Stimulated activated CD8-positive, alpha-beta memory T cell treated with anti-CD3 and anti-CD28 coated beads, Interleukin-12 subunit alpha, Interleukin-12 subunit beta, amount 100 ng/mL, for 1 hour (primary cell): ENCODE measurements around the gene AFM.
"Not testable (repeated sequence)": the region's sequence is repeated elsewhere in the genome, so short reads cannot be mapped to it uniquely, and the experiment has no call there.

ENCODE experiments used
- DNase-seq: peaks from one replicate; pipeline ENCODE4 v3.0.0-alpha.2; 2020; ENCODE audit warnings: low read depth

The AFM gene

DNA sequence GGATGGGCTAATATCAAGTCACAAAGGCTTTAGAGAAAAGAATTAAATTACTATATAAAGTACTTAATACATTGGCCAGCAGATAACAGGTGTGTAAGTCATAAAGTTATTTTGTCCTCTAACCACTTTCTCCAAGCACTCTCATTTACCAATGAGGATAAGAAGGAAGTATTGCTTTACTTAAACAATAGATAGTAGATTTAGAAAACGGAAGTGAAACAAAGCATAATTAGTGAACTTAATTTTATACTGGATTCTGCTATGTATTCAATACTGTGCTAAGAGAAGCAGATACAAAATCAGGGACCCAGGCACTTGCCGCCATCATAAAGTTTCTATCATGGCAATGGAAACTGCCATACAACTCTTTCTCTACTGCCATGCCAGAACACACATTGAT, 24.0 kb downstream of the AFM start:
- DNase-seq: no peak

DNA sequence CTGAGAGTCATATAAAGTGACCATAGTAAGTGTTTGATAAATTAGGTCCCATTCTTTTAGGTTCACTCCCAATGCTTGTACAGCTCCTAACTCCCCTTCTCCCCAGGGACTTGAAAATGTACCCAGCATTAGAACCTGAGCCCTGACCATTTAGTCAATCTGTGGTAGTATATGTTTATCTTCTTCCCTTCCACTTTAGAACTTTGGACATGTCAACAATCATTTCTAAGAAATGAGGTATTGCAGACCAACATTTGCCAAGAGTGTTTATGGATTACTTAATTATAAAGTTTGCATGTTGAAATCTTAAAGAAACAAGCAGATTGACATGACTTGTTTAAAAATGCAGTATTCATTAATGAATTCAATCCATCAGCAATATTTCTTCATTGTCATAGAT, 26.0 kb downstream of the AFM start:
- DNase-seq: no peak

DNA sequence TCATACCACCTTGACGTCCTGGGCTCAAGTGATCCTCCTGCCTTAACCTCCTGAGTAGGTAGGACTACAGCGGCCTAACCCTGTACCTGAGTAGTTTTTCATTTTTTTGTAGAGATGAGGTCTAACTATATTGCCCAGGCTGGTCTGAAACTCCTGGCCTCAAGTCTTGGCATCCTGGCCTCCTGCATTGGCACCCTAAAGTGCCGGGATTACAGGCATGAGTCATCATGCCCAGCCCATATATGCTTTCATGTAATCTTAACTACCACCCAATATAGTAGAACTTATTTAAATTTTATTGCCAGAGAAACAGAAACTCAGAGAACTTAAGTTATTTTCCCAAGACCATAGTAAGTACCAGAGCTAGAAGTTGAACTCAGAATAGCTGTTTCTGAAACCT, 27.1 kb downstream of the AFM start:
- no peak for DNase-seq

- no peak for DNase-seq
Observed at GRCh38 chr4:73518340-73518739, 36.8 kb downstream of the AFM start.

- DNase-seq: no peak
Observed at GRCh38 chr4:73520821-73521220, 39.3 kb downstream of the AFM start.

DNA sequence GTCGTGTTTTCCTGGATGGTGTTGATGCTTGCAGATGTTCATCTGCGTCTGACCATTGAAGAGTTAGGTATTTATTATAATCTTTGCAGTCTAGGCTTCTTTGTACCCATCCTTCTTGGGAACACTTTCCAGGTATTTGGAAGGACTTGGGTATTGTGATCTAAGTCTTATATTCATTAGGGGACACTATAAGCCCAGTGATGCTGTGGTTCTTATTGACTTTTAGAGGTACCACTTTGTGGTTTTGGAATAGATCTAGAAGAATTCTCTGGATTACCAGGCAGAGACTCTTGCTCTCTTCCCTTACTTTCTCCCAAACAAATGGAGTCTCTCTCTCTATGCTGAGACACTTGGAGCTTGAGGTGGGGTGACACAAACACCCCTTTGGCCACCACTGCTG, 41.6 kb downstream of the AFM start:
- no peak for DNase-seq

- DNase-seq: no peak
Observed at GRCh38 chr4:73525611-73526010, 44.1 kb downstream of the AFM start.

- no peak for DNase-seq
Observed at GRCh38 chr4:73527196-73527595, 45.7 kb downstream of the AFM start.

DNA sequence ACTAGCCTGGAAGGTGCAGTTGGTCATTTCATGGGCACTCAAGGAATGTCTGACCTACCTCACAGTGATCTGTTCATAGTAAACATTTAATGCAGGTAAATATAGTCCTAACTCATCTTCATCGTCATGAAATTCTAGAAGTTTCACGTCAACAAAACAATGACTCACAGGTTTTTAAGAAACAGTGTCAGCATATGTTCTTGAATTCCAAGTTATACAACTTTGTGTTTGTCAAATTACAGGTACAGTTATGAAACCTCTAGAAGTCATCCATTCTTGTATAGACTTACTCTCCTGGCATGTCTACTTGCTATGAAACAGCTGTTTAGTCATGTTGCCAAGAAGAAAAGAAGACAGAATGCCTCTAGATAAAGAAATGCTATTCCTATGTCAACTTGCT, 46.6 kb downstream of the AFM start:
- DNase-seq: no peak

GRCh38 chr4:73533515-73534422, 52.2 kb downstream of the AFM start:
- DNase-seq: no peak

GRCh38 chr4:73538162-73538561, 56.6 kb downstream of the AFM start:
- no peak for DNase-seq

DNA sequence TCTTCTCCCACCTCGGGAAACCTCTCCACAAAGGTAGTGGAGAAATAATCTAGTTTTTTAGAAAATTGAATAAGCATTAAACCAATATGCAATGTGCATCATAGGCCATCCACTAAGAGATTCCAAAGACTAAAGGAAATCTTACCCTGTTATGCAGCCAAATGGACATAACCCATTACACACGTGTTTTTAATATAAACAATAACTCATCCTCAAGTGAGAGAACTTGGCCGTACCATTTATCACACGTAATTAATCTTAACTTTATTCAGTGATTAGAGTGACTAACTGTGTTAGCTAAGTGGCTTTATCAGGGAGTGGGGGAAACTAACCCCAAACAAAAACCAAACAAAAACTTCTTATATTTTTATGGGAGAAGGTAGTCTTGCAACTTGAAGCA, 57.8 kb downstream of the AFM start:
- DNase-seq: no peak

DNA sequence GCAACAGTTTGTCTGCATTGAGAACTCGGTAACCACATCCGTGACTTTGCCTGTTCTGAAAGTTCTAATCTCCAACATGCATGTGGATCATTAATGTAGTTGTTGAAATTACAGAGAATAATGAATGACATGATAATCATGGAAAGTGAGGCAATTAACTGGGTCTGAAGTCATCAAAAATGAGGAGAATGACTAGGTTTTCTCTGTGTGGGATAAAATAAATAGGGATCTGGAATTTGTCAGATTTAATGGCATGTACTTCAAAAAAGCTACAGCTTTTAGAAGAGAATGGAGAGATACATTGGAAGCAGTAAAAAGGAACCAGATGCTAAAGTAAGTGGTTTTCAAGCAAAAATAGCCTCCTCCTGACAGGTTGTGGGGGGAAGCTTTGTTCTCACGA, 59.3 kb downstream of the AFM start:
- DNase-seq: no peak

- DNase-seq: no peak
Observed at GRCh38 chr4:73541251-73541650, 59.7 kb downstream of the AFM start.

GRCh38 chr4:73544620-73545019, 63.1 kb downstream of the AFM start:
- DNase-seq: no peak

DNA sequence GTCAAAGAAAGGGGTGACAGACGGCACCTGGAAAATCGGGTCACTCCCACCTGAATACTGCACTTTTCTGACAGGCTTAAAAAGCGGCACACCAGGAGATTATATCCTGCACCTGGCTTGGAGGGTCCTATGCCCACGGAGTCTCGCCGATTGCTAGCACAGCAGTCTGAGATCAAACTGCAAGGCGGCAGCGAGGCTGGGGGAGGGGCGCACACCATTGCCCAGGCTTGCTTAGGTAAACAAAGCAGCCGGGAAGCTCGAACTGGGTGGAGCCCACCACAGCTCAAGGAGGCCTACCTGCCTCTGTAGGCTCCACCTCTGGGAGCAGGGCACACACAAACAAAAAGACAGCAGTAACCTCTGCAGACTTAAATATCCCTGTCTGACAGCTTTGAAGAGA, 69.3 kb downstream of the AFM start:
- DNase-seq: not testable (repeated sequence)
